HG03139 (cell line): ENCODE results near the gene BAG3.

Experiments used
- ATAC-seq: cut with Tn5 transposase; IDR thresholded peaks from one replicate; pipeline ENCODE4 v1.9.1; 2021; ENCODE audit not compliant: unreplicated experiment

BAG3 gene

GRCh38 chr10:119725828-119726675 lies 74.9 kb downstream of the BAG3 start, which contains the start of gene INPP5F:
TSS of gene INPP5F (plus strand) at chr10:119726050. CDS start at chr10:119726263, 213 bp downstream.
- ATAC-seq: peak; percentile 85

GRCh38 chr10:119726676-119727261 lies 75.6 kb downstream of the BAG3 start:
- no peak for ATAC-seq
